Lower lobe of right lung (tissue), 2 donors: ENCODE measurements around the gene SYPL1. TPM values are rescaled to one million over a fixed set of nuclear protein-coding genes. Genes with fewer than 3 reads are reported as not detected.

ENCODE experiments used
- ATAC-seq, 2 donors: fragments of 200-7000 bp; cut with Tn5 transposase; one replicate each; pipeline ENCODE4 v1.9.1; 2020 to 2022; ENCODE audit warnings: mild to moderate bottlenecking in 2 of 2, moderate library complexity in 2 of 2
- DNase-seq: peaks from one replicate; pipeline ENCODE4 v3.0.0-alpha.2; 2020
- H3K27ac ChIP-seq: fragments of 200-600 bp; one replicate; pipeline ENCODE4 v1.8.0; 2022
- H3K27me3 ChIP-seq: fragments of 200-600 bp; one replicate; pipeline ENCODE4 v1.8.0; 2022; ENCODE audit warnings: low read depth
- H3K36me3 ChIP-seq: fragments of 200-600 bp; one replicate; pipeline ENCODE4 v1.8.0; 2022; ENCODE audit warnings: mild to moderate bottlenecking
- H3K4me1 ChIP-seq: fragments of 200-600 bp; one replicate; pipeline ENCODE4 v1.8.0; 2022
- H3K4me3 ChIP-seq: fragments of 200-600 bp; one replicate; pipeline ENCODE4 v1.8.0; 2022; ENCODE audit warnings: mild to moderate bottlenecking
- H3K9me3 ChIP-seq: fragments of 200-600 bp; one replicate; pipeline ENCODE4 v1.8.0; 2022
- intact Hi-C: fragments of 100-400 bp; cut with DNase I; formaldehyde crosslinking; loops from one replicate; pipeline ENCODE4 v1.11.0; 2022
- total RNA-seq: library from RNA; stranded (reverse); fragmentation: NEBNext Ultra II Directional; extraction: Animal tissue kit (Norgen Biotek cat#: 25700); gene quantifications from one replicate; pipeline ENCODE4 v1.2.1, GENCODE V29; 2021
- TF ChIP-seq, protein P1 (sequence below): fragments of 200-600 bp; IDR thresholded peaks from one replicate; pipeline ENCODE4 v1.8.0; 2022; ENCODE audit warnings: antibody characterized with exemption, mild to moderate bottlenecking
- donor health status: DM: no; HTN: yes; CAD: no; lungs with severe emphysema.

SYPL1 gene
- total RNA-seq, 1 donor from 2014 or later, result 79.6 TPM

DNA sequence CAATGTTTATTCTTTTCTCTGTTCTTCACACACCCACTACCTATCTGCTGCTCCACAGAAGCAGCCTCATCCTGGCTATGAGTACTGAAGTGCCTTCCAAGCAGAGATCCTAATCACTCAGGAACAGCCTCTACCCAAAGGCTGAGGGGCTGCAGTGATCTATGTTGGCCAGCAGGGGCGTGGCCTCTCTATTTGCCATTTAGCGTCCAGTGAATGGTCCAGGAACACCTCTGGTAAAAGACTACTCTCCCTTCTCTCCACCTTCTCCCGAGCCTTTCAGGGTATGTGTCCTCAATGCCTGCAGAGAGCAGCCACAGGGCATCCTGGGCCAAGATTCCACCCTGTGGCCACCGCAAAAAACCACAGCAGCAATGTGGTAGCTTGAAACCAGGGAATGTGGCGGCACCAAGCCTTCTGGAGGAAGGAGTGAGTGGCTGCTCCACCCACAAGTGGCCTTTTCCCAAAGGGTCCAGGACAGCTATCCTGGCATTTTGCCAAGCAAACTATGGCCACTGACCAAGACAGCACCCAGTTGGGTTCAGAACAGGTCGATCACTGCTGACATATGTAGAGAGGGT lies 70.9 kb downstream of the SYPL1 start:
- TF ChIP-seq, protein P1, sequence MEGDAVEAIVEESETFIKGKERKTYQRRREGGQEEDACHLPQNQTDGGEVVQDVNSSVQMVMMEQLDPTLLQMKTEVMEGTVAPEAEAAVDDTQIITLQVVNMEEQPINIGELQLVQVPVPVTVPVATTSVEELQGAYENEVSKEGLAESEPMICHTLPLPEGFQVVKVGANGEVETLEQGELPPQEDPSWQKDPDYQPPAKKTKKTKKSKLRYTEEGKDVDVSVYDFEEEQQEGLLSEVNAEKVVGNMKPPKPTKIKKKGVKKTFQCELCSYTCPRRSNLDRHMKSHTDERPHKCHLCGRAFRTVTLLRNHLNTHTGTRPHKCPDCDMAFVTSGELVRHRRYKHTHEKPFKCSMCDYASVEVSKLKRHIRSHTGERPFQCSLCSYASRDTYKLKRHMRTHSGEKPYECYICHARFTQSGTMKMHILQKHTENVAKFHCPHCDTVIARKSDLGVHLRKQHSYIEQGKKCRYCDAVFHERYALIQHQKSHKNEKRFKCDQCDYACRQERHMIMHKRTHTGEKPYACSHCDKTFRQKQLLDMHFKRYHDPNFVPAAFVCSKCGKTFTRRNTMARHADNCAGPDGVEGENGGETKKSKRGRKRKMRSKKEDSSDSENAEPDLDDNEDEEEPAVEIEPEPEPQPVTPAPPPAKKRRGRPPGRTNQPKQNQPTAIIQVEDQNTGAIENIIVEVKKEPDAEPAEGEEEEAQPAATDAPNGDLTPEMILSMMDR, result peak; percentile 74

More for the DNA sequence above, 70.9 kb downstream of the SYPL1 start:
- H3K9me3 ChIP-seq, result no peaks in the 10 kb centered on the region
- DNase-seq (no peak), ATAC-seq (peak; percentile 59 to 61)
- intact Hi-C loops, result loop anchor here (5.0 kb wide), 1 partner anchor 389 kb away; no protein-coding TSS in a partner anchor
- no peak overlapping the region for H3K4me3 ChIP-seq
- H3K36me3 ChIP-seq, result no peaks in the 10 kb centered on the region
- H3K27me3 ChIP-seq, result no peaks in the 10 kb centered on the region
- peaks cover 14% of the 10 kb centered on the region for H3K4me1 ChIP-seq
- no peak overlapping the region for H3K27ac ChIP-seq

Other genes with a start within 250 kb of the SYPL1 start
- 17.7 TPM for gene ATXN7L1, start 235.7 kb downstream of the SYPL1 start, total RNA-seq
- gene CDHR3, start 149.0 kb downstream of the SYPL1 start, total RNA-seq, result 28.7 TPM
- 177 TPM for gene NAMPT, start 172.7 kb upstream of the SYPL1 start, total RNA-seq